ENCODE results near the gene UVRAG.
"Not testable (repeated sequence)": the region's sequence is repeated elsewhere in the genome, so short reads cannot be mapped to it uniquely, and the experiment has no call there.

- not testable (repeated sequence) for TF ChIP-seq CTCF, EP300 (IDR thresholded peaks at IDR 0.05)
These were observed 266.1 kb downstream of the UVRAG start for GRCh38 chr11:76081084-76081483.

Data from ovary (tissue), 3 donors.